ENCODE data around the gene SCN1B. TPM values are rescaled to one million over a fixed set of nuclear protein-coding genes. Genes with fewer than 3 reads are reported as not detected.
A peak's percentile ranks its signal among the peaks of the same experiment; 100 is the strongest.

SCN1B gene
- total and polyA plus RNA-seq, 10 of the 15 experiments (the other 5 are each of a cell fraction or from before 2014, with no cell fraction given): 0.04 to 0.54 (median 0.11) TPM; not detected in 3

GRCh38 chr19:34990578-34991192 is 39.6 kb upstream of the SCN1B start (continued):
- no peak for TF ChIP-seq NKRF (conservative IDR thresholded peaks at IDR 0.05)
- no peak for TF ChIP-seq E4F1 (IDR thresholded peaks at IDR 0.05; ENCODE audit: borderline replicate concordance, partially characterized antibody)
- peak; percentile 41 for TF ChIP-seq SKIL (IDR thresholded peaks at IDR 0.05; ENCODE audit: low read depth, poor library complexity, severe bottlenecking)
- TF ChIP-seq ZNF384 (IDR thresholded peaks at IDR 0.05; ENCODE audit: borderline replicate concordance, low read depth, low read length): no peak
- TF ChIP-seq NFIC (IDR thresholded peaks at IDR 0.05; ENCODE audit: low read depth, low read length): peak; percentile 73; the same call in 1 of the 2 replicates
- no peak for TF ChIP-seq PKNOX1 (IDR thresholded peaks at IDR 0.05)
- TF ChIP-seq POU2F2 (IDR thresholded peaks at IDR 0.05; ENCODE audit: borderline replicate concordance, low read depth, low read length): peak; percentile 60; the same call in 1 of the 3 replicates
- TF ChIP-seq TBL1XR1 (IDR thresholded peaks at IDR 0.05; ENCODE audit: low read depth, low read length): no peak
- TF ChIP-seq ZNF207 (IDR thresholded peaks at IDR 0.05; ENCODE audit: borderline replicate concordance): no peak
- TF ChIP-seq SPI1 (IDR thresholded peaks at IDR 0.05; ENCODE audit: borderline replicate concordance, insufficient read depth, low read depth, low read length): 0 out of 2 replicates have a peak, but pooled peaks have one; percentile 6
- TF ChIP-seq NFYA (IDR thresholded peaks at IDR 0.05; ENCODE audit: borderline replicate concordance, low read depth, low read length): no peak
- no peak for TF ChIP-seq CEBPZ (IDR thresholded peaks at IDR 0.05; ENCODE audit: low read depth, low read length)
- TF ChIP-seq KAT2A (conservative IDR thresholded peaks at IDR 0.05; ENCODE audit: control insufficient read depth, low read depth, low read length): no peak
- 0 out of 2 replicates have a peak, but pooled peaks have one; percentile 34 for TF ChIP-seq TCF3 (IDR thresholded peaks at IDR 0.05; ENCODE audit: borderline replicate concordance, insufficient read depth, low read depth, low read length)
- TF ChIP-seq NFYB (IDR thresholded peaks at IDR 0.05; ENCODE audit: insufficient read depth, low read depth, low read length): no peak
